Left lung (tissue), 10 donors: ENCODE results near the gene MEF2C. TPM values are rescaled to one million over a fixed set of nuclear protein-coding genes. Genes with fewer than 3 reads are reported as not detected.

Experiments used
- ATAC-seq: fragments of 200-7000 bp; cut with Tn5 transposase; one replicate; pipeline ENCODE4 v1.9.1; 2020; ENCODE audit warnings: moderate library complexity
- DNase-seq, 4 donors: peaks; one replicate each; pipeline ENCODE4 v3.0.0-alpha.2; 2013 to 2020
- H3K27ac ChIP-seq, 2 donors: fragments of 200-600 bp; sonication (generic) in 1 of 2; one replicate each; pipeline versions ENCODE4 v1.5.0 to v1.8.0; 2020 to 2021
- H3K27me3 ChIP-seq, 2 donors: fragments of 200-600 bp; sonication (generic) in 1 of 2; one replicate each; pipeline versions ENCODE4 v1.5.0 to v1.8.0; 2020 to 2021
- H3K36me3 ChIP-seq, 2 donors: fragments of 200-600 bp; sonication (generic) in 1 of 2; one replicate each; pipeline versions ENCODE4 v1.5.0 to v1.8.0; 2020 to 2021
- H3K4me1 ChIP-seq, 2 donors: fragments of 200-600 bp; one replicate each; pipeline ENCODE4 v1.8.0; 2021
- H3K4me3 ChIP-seq, 2 donors: fragments of 200-600 bp; sonication (generic) in 1 of 2; one replicate each; pipeline versions ENCODE4 v1.5.0 to v1.8.0; 2020 to 2021; ENCODE audit warnings: mild to moderate bottlenecking in 1 of 2
- H3K9me3 ChIP-seq, 2 donors: fragments of 200-600 bp; sonication (generic) in 1 of 2; one replicate each; pipeline versions ENCODE4 v1.5.0 to v1.8.0; 2020 to 2021
- intact Hi-C, 2 donors: fragments of 100-400 bp; cut with DNase I; formaldehyde crosslinking; loops; one replicate each; pipeline versions ENCODE4 v1.11.2 to v1.14.2; 2022
- polyA plus RNA-seq, 6 donors: library from polyadenylated mRNA; unstranded; fragments of 120-200 nt; gene quantifications; one replicate each; pipeline ENCODE4 v1.2.1, GENCODE V29; 2013; ENCODE audit not compliant: insufficient read length in 6 of 6
- total RNA-seq, 2 donors: library from RNA; stranded (reverse); fragmentation: NEBNext Ultra II Directional; extraction: Animal tissue kit (Norgen Biotek cat#: 25700); gene quantifications; one replicate each; pipeline ENCODE4 v1.2.1, GENCODE V29; 2021
- TF ChIP-seq, protein P1 (sequence below), 2 donors: fragments of 200-600 bp; sonication (generic) in 1 of 2; IDR thresholded peaks; one replicate each; pipeline versions ENCODE4 v1.5.0 to v1.8.0; 2021; ENCODE audit warnings: antibody characterized with exemption in 2 of 2
- donor health status: DM: no; HTN: yes; CAD: no.
- donor health status: DM: no; HTN: no; CAD: no.

The MEF2C gene
- total and polyA plus RNA-seq, 8 donors = 45.7 to 97.3 (median 81.5) TPM

DNA sequence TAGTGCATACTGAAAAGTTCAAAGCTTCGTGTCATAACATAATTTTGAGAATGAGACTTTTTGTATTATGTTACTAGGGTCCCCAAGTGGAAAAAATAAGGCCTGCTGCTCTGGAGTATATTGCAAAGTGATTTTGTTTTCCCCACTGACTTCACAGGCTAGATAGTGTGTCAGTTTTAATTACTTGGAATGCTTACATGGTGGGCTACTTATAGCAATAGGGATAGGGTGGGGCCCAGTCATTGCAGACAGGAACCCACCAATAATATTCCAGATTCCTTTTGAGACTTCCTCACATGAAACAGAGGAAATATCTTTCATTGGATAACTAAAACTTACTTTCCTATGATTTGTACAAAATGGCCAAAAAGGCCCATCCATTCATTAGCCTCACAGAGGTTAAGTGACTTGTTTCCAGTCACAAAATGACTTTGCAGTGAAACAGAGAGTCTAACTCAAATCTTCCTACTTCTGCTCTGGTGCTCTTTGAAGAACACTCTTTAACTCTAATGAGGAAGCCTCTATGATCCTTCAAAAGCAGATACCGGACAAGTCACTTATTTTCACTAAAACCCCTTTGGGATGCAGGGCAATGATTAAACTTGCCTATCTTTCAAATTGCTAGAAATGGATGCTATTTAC, 16.2 kb upstream of the MEF2C start:
- Histone ChIP-seq H3K9me3 (no peaks in the 10 kb centered on the region), H3K36me3 (no peaks in the 10 kb centered on the region), H3K4me3 (no peak overlapping the region), H3K4me1 (no peaks in the 10 kb centered on the region), H3K27me3 (no peaks in the 10 kb centered on the region), H3K27ac (no peak overlapping the region)
- intact Hi-C loops = no loop called here
- TF ChIP-seq, protein P1, sequence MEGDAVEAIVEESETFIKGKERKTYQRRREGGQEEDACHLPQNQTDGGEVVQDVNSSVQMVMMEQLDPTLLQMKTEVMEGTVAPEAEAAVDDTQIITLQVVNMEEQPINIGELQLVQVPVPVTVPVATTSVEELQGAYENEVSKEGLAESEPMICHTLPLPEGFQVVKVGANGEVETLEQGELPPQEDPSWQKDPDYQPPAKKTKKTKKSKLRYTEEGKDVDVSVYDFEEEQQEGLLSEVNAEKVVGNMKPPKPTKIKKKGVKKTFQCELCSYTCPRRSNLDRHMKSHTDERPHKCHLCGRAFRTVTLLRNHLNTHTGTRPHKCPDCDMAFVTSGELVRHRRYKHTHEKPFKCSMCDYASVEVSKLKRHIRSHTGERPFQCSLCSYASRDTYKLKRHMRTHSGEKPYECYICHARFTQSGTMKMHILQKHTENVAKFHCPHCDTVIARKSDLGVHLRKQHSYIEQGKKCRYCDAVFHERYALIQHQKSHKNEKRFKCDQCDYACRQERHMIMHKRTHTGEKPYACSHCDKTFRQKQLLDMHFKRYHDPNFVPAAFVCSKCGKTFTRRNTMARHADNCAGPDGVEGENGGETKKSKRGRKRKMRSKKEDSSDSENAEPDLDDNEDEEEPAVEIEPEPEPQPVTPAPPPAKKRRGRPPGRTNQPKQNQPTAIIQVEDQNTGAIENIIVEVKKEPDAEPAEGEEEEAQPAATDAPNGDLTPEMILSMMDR (IDR thresholded peaks at IDR 0.05) = no peak
- ATAC-seq = no peak
- no peak for DNase-seq

DNA sequence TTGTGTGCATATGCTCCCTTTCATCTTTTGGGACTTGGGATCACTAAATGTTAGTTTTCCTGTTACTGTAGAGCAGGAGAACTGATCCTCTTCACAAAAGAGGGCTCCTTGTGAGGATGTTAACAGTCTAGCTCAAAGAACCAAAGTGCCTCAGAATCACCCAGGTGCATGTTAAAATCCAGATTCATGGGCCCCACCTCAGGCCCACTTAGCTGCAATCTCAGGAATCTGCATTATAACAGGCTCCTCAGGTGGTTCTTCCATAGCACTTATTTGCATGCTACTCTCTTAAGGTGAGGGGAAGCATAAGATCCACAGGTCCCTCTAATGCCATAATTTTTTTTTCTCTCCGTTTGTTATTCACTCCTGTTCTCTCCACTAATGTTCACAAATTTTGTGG, 14.8 kb upstream of the MEF2C start:
- Histone ChIP-seq H3K4me3 (no peak overlapping the region), H3K9me3 (no peaks in the 10 kb centered on the region), H3K4me1 (no peaks in the 10 kb centered on the region), H3K27me3 (no peaks in the 10 kb centered on the region), H3K27ac (no peak overlapping the region), H3K36me3 (no peaks in the 10 kb centered on the region)
- TF ChIP-seq, protein P1 (IDR thresholded peaks at IDR 0.05) = no peak
- ATAC-seq = no peak
- no peak for DNase-seq
- intact Hi-C loops = no loop called here

DNA sequence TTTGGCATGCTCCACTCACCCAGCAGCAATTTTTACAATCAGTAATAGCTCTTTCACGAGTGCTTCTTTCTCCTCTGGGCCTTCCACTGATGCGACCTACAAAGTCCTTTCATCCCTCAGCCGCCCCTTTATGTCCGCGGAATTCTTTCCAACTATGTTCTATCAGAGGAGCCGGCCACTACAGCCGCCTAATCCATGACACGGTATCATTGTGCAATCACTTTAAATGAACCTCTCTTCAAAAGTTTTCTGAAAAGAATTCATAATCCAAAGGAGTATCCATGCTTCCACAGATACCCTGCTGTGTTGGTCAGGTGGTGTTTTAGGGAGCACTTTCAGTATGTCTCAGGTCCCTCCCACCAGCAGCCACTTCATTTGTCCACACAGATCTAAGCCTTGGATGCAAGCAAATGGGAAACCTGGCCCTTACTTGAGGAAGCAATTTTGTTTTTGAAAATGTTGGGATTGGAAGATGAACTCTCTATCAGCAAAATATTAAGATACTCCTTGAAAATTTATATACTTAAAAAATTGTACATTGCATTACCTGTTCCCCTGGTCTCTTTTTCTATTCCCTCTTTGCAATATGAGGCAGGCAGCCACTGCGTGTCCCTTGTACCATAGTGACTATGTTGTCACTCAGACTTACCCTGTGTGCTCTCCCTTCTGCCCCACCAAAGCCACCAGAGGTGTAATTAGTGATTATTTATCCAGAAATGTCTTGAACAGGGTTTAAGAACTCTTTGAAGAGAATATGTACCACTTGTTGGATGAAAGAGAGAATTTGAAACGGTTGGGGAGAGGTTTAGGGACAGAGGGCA, 12.9 kb upstream of the MEF2C start:
- Histone ChIP-seq H3K36me3 (no peaks in the 10 kb centered on the region), H3K4me1 (peaks cover 0 to 3% of the 10 kb centered on the region in 2 donors), H3K27me3 (no peaks in the 10 kb centered on the region), H3K9me3 (no peaks in the 10 kb centered on the region), H3K4me3 (no peak overlapping the region), H3K27ac (no peak overlapping the region)
- DNase-seq (no peak), ATAC-seq (no peak)
- TF ChIP-seq, protein P1 (IDR thresholded peaks at IDR 0.05) = no peak
- intact Hi-C loops = no loop called here

DNA sequence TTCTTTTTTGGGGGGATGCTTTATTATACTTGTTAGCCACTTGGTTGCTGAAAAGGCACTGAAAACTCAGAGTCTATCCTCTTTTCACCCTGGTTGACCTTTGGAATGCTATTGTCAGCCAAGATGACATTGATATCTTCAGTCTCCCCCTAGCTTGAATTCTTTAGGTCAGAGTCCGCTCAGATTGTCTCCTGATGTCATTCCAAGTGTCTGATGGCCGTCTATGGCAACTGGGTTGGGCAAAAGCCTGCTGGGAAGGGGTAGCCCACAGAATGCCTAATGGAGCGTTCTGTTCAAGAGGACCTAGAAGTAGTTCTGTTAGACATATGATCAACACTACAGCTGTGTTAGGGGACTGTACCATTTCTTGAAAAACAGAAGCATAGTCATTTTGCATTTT, 9.7 kb upstream of the MEF2C start:
- intact Hi-C loops = no loop called here

More for the DNA sequence above, 9.7 kb upstream of the MEF2C start:
- no peaks in the 10 kb centered on the region for H3K36me3 ChIP-seq
- no peak for ATAC-seq
- DNase-seq = no peak
- peaks cover 0 to 22% of the 10 kb centered on the region in 2 donors for H3K4me1 ChIP-seq
- no peak overlapping the region for H3K4me3 ChIP-seq
- no peak overlapping the region for H3K27ac ChIP-seq
- TF ChIP-seq, protein P1 (IDR thresholded peaks at IDR 0.05) = no peak
- peaks cover 0 to 7% of the 10 kb centered on the region in 2 donors for H3K27me3 ChIP-seq
- H3K9me3 ChIP-seq = no peaks in the 10 kb centered on the region
